IPS DF 19.7 (cell line): ENCODE measurements around the gene ZNF580.
A peak's percentile ranks its signal among the peaks of the same experiment; 100 is the strongest.

Source experiments
- DNase-seq: peaks from one replicate; pipeline ENCODE4 v3.0.0-alpha.2; 2013; ENCODE audit warnings: low read depth, low spot score

Gene ZNF580

DNA sequence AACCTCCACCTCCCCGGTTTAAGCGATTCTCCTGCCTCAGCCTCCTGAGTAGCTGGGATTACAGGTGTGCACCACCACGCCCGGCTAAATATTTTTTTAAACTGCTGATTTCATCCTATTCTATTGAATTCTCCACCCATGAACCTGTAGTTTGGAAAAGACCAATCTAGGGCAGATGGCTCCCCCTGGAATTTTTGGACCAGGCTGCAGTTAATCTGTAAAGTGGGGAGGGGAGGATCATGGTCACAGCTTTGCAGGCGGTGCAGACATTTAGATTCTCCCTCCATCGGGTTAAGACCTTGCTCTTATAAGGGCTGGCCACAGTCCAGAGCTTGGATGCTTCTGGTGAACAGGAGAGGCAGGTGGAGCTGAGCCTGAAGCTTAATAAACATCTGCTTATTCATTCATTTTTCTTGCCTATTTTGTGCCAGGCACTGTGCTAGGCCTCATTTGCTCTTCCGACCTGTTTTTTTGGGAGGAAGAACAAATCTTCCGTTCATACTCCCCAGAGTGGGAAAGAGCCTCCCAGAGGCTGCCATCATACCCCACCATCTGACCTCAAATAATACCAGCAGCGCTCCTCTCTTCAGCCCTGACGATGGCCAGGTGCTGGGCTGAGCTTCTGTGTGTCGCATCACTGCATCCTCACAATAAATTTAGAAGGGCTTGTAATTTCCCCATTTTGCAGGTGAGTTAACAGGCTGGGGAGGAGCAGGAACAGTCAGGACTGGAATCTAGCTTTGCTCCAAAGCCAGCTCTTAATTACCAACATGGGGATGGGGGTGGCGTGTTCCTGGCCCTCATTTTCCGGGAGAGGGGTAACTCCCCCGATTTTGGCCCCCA, 6.3 kb downstream of the ZNF580 start:
- no peak for DNase-seq

- no peak for DNase-seq
Measured at GRCh38 chr19:55647732-55648584, 7.2 kb downstream of the ZNF580 start, which contains the start of gene CCDC106. CCDC106 (plus strand) TSS chr19:55648212; CDS start chr19:55649047, 835 bp downstream.

DNA sequence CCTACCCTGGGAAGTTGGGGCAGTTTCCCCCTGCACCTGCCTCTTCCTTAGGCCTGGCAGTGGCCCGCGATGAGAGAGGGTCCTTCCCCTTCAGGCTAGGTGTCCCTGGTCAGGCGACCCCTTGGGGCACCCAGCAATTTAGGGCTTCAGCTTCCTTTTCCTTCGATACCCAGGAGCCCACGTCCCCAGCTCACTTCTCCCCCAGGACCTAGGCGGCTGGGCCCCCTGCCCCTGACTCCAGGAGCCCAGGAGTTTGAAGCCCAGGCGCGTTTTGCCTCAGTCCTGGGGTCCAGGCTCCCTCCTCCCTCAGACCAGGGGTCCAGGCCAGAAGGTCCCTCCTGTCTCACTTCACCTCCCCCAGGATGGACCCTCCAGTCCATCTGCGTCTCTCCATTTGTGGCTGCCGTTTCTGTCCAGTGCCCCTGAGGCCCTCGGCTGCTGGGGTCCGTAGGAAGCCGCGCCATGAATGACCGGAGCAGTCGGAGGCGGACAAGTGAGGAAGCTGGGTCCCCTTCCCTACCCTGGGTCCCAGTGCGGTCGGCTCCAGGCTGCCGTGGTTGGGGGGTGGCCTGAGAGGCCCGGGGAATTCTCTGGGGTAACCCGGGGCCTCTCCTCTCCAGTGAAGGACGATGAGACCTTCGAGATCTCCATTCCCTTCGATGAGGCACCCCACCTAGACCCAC, 7.9 kb downstream of the ZNF580 start:
- no peak for DNase-seq

GRCh38 chr19:55649268-55650125, 8.7 kb downstream of the ZNF580 start:
- no peak for DNase-seq

- DNase-seq = no peak
Measured at GRCh38 chr19:55650126-55650557, 9.3 kb downstream of the ZNF580 start.

- DNase-seq = no peak
Measured at GRCh38 chr19:55650602-55651230, 9.9 kb downstream of the ZNF580 start.

GRCh38 chr19:55651236-55651635, 10.4 kb downstream of the ZNF580 start:
- no peak for DNase-seq

GRCh38 chr19:55652311-55653128, 11.7 kb downstream of the ZNF580 start:
- no peak for DNase-seq

DNA sequence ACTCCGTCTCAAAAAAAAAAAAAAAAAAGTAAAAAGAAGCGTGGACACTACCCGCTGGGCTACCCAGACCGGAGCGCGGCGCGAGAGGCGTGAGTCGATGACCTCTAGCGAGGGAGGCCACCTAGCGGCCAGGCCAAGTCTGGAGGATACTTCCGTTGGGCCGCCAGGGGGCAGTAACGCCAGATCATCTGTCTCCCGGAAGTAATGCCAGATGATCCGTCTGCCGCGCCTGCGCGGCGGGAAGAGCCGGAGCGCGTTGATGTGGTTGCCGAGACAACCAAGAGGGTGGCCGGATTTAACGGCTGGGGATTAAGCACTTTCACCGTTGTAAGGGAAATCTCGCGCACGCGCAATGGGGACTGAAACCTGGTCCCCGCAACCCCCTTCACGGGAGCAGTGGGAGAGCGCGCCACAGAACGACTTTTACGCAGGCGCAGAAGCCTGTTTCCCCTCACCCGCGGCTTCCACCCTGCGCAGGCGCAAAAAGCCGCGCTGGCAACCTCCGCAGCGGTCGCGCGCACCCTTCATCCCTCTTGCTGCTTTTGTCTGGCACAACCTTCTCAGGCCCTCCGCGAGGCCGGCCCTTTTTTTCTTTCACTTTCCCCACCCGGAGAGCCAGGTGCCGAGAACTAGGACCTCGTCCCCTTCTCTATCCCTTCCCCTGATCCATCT, 13.0 kb downstream of the ZNF580 start:
- no peak for DNase-seq

- DNase-seq = peak; percentile 92
Measured at GRCh38 chr19:55654323-55654867, 13.6 kb downstream of the ZNF580 start.

DNA sequence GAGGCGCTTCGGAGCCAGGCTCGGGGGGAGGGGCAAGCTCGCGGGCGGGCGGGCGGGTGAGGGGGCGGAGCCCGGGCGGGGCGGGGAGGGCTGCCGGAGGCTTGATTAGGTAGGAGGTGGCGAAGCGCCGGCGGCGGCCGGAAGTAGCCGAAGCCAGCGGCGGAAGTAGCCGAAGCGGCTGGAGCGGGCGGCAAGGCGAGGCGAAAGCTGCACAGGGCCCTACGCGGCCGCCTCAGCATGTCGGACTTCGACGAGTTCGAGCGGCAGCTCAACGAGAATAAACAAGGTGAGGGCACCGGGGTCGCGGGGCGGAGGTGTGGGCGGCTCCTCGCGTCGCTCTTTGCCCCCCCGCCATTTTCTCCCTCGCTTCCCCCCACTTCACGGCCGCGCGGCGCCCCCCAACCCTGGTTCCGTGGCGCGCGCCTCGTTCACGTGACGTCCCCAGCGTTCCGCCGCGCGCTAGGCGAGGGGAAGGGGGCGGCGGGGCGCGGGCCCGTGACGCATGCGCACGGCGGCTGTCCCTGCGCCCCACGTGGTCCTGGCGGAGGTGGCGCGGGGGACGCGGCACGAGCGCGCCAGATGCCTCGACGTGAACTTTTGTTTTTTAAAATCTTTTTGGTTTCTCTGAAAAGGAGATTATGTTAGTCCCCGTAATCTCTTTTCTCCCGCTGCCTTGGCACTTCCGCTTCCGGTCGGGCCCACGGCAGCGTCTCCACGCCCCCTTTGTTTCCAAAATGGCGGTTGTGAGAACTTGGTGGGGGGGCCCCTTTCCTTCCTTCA, 14.3 kb downstream of the ZNF580 start, which contains the start of gene U2AF2:
TSS of gene U2AF2 (plus strand) at position 168 of the 780 bp plus-strand sequence. CDS start at position 238, 70 bp downstream.
- DNase-seq = no peak

- no peak for DNase-seq
Measured at GRCh38 chr19:55655648-55656040, 14.8 kb downstream of the ZNF580 start.

DNA sequence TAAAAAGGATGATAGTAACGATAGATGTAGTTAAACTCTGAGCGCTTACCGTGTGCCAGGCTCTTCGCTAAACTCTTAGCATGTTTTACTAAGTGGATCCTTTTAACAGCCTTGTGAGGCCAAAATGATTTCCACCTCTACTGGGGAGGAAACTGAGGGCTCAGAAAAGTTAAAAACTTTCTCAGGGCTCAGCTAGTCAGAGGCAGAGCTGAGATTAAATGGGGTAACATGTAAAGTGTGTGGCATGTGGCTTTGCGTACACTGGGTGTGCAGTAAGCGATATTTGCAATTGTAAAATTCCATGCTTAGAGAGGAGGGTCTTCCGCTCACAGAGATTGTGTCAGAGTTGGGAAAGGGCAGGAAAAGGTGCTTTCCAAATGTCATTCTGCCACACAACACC, 15.8 kb downstream of the ZNF580 start:
- DNase-seq = no peak

- DNase-seq = no peak
Measured at GRCh38 chr19:55656988-55657747, 16.4 kb downstream of the ZNF580 start.

GRCh38 chr19:55658846-55659459, 18.2 kb downstream of the ZNF580 start:
- DNase-seq = no peak

- no peak for DNase-seq
Measured at GRCh38 chr19:55659822-55660221, 19.0 kb downstream of the ZNF580 start.

DNA sequence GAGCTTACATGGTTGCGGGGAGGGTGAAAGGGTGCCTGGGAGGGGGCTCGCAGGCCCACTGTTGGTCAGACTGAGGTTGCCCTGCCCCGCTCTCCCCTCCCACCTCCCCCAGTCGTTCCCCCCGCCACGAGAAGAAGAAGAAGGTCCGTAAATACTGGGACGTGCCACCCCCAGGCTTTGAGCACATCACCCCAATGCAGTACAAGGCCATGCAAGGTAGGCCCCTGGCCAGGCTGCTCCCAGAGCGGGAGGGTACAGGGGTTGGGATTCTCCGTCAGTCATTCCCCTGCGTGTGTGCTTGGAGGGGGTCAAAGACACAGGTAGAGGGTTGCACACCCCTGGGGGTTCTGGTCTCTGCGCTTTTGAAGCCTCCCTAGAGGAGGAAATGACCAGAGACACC, 19.6 kb downstream of the ZNF580 start:
- DNase-seq = no peak
